Inferior parietal cortex (tissue), 1 donor: ENCODE results near the gene ARSI.

ENCODE experiments used
- DNase-seq: peaks from one replicate; pipeline ENCODE4 v3.0.0-alpha.2; 2016; ENCODE audit errors: extremely low spot score

The ARSI gene

GRCh38 chr5:150307617-150308426 is 5.1 kb upstream of the ARSI start:
- no peak for DNase-seq

GRCh38 chr5:150306775-150307174 is 4.1 kb upstream of the ARSI start:
- DNase-seq: no peak

GRCh38 chr5:150305557-150305956 is 2.9 kb upstream of the ARSI start:
- no peak for DNase-seq

- DNase-seq: no peak
Observed at GRCh38 chr5:150305095-150305494, 2.4 kb upstream of the ARSI start.

GRCh38 chr5:150304481-150305081 is 1.9 kb upstream of the ARSI start:
- DNase-seq: no peak

GRCh38 chr5:150303660-150304386 is 1.1 kb upstream of the ARSI start:
- DNase-seq: no peak

GRCh38 chr5:150303070-150303615 is 438 bp upstream of the ARSI start:
- DNase-seq: no peak

GRCh38 chr5:150301901-150302300 is 804 bp downstream of the ARSI start:
- no peak for DNase-seq

GRCh38 chr5:150301170-150301505 is 1.6 kb downstream of the ARSI start:
- no peak for DNase-seq

- no peak for DNase-seq
Observed at GRCh38 chr5:150300496-150301169, 2.1 kb downstream of the ARSI start.

GRCh38 chr5:150299571-150300327 is 3.0 kb downstream of the ARSI start:
- no peak for DNase-seq

- no peak for DNase-seq
Observed at GRCh38 chr5:150298701-150299451, 3.8 kb downstream of the ARSI start.

GRCh38 chr5:150297934-150298595 is 4.6 kb downstream of the ARSI start:
- no peak for DNase-seq

- no peak for DNase-seq
Observed at GRCh38 chr5:150297236-150297890, 5.3 kb downstream of the ARSI start.

GRCh38 chr5:150296496-150296895 is 6.2 kb downstream of the ARSI start:
- DNase-seq: no peak

GRCh38 chr5:150295741-150296486 is 6.8 kb downstream of the ARSI start:
- DNase-seq: no peak

GRCh38 chr5:150295172-150295634 is 7.5 kb downstream of the ARSI start:
- no peak for DNase-seq

- no peak for DNase-seq
Observed at GRCh38 chr5:150294551-150295071, 8.1 kb downstream of the ARSI start.
